Kidney (tissue), 14 donors: ENCODE data around the gene HIVEP3. TPM values are rescaled to one million over a fixed set of nuclear protein-coding genes. Genes with fewer than 3 reads are reported as not detected.

Source experiments
- DNase-seq, 5 donors: peaks; one replicate each; pipeline ENCODE4 v3.0.0-alpha.2; 2013 to 2020
- FAIRE-seq: peaks from 2 replicates; lab custom pipeline; 2012; peaks lifted over from hg19 to GRCh38; lab: Jason Lieb, UNC
- H3K27ac ChIP-seq, 2 donors: one replicate each; pipeline ENCODE4 v1.7.0; 2013; ENCODE audit warnings: low read depth in 2 of 2, low read length in 2 of 2, inconsistent platforms in 1 of 2
- H3K27me3 ChIP-seq: one replicate; pipeline ENCODE4 v1.7.1; 2013; ENCODE audit warnings: low read length, inconsistent platforms; ENCODE audit not compliant: control insufficient read depth, insufficient read depth
- H3K36me3 ChIP-seq, 3 donors: one replicate each; pipeline versions ENCODE4 v1.7.0 to v1.7.1; 2013; ENCODE audit warnings: low read length in 3 of 3, control low read depth in 1 of 3, inconsistent platforms in 1 of 3; ENCODE audit not compliant: insufficient read depth in 3 of 3, control insufficient read depth in 2 of 3
- H3K4me1 ChIP-seq, 3 donors: one replicate each; pipeline versions ENCODE4 v1.7.0 to v1.7.1; 2013; ENCODE audit warnings: low read length in 3 of 3, inconsistent platforms in 1 of 3, low read depth in 1 of 3; ENCODE audit not compliant: control insufficient read depth in 2 of 3, insufficient read depth in 2 of 3
- H3K4me3 ChIP-seq, 3 donors: one replicate each; pipeline versions ENCODE4 v1.7.0 to v1.8.1; 2013; ENCODE audit warnings: low read length in 3 of 3, control low read depth in 1 of 3, inconsistent platforms in 1 of 3
- H3K9ac ChIP-seq, 3 donors: one replicate each; pipeline versions ENCODE4 v1.7.0 to v1.7.1; 2013; ENCODE audit warnings: low read length in 3 of 3, control low read depth in 1 of 3, inconsistent platforms in 1 of 3
- H3K9me3 ChIP-seq, 3 donors: one replicate each; pipeline versions ENCODE4 v1.7.0 to v1.7.1; 2013; ENCODE audit warnings: low read length in 3 of 3, control low read depth in 1 of 3, inconsistent platforms in 1 of 3; ENCODE audit not compliant: control insufficient read depth in 2 of 3, insufficient read depth in 1 of 3
- CTCF ChIP-seq: IDR thresholded peaks from 3 replicates; pipeline ENCODE4 v1.5.1; 2012; ENCODE audit warnings: mild to moderate bottlenecking, moderate library complexity, borderline replicate concordance; ENCODE audit not compliant: insufficient read depth; ENCODE audit errors: extremely low read depth
- intact Hi-C: fragments of 100-400 bp; cut with DNase I; formaldehyde crosslinking; loops from one replicate; pipeline ENCODE4 v1.11.1; 2022
- polyA plus RNA-seq: library from polyadenylated mRNA; stranded (reverse); fragments of 350-450 nt; fragmentation: Illumina TruSeq; extraction: RNeasy Lipid Tissue Mini Kit (QIAGEN cat#74804); gene quantifications from one replicate; pipeline ENCODE4 v1.2.3, GENCODE V29; 2014; ENCODE audit warnings: low read depth, low replicate concordance; ENCODE audit not compliant: insufficient read depth
- total RNA-seq: library from RNA; stranded (reverse); fragmentation: NEBNext Ultra II Directional; extraction: Animal tissue kit (Norgen Biotek cat#: 25700); gene quantifications from one replicate; pipeline ENCODE4 v1.2.1, GENCODE V29; 2021
- donor health status: control.
- donor health status: control.
- donor health status: control.
- donor health status: control.
- donor health status: control.
- donor health status: DM: yes; HTN: yes; CAD: no.
- donor health status: Normal renal cell carcinoma (clear cell type).

The HIVEP3 gene
- total and polyA plus RNA-seq, 2 donors from 2014 or later, result 3.5 to 11.0 TPM

GRCh38 chr1:41640756-41641474, 277.8 kb downstream of the HIVEP3 start:
- Histone ChIP-seq H3K9me3 (no peaks in the 10 kb centered on the region), H3K36me3 (no peaks in the 10 kb centered on the region), H3K4me1 (no peaks in the 10 kb centered on the region), H3K27me3 (no peaks in the 10 kb centered on the region), H3K4me3 (no peak overlapping the region), H3K27ac (no peak overlapping the region), H3K9ac (no peak overlapping the region)
- TF ChIP-seq CTCF, result no peak
- DNase-seq, result no peak
- FAIRE-seq, result no peak
- intact Hi-C loops, result no loop called here

GRCh38 chr1:41640141-41640751, 278.5 kb downstream of the HIVEP3 start:
- Histone ChIP-seq H3K9ac (no peak overlapping the region), H3K9me3 (no peaks in the 10 kb centered on the region), H3K27me3 (no peaks in the 10 kb centered on the region), H3K27ac (no peak overlapping the region), H3K4me1 (no peaks in the 10 kb centered on the region), H3K4me3 (no peak overlapping the region), H3K36me3 (no peaks in the 10 kb centered on the region)
- no peak for TF ChIP-seq CTCF
- no peak for DNase-seq
- intact Hi-C loops, result no loop called here
- no peak for FAIRE-seq

GRCh38 chr1:41639332-41639936, 279.3 kb downstream of the HIVEP3 start:
- no peak for TF ChIP-seq CTCF
- FAIRE-seq (no peak), DNase-seq (no peak)
- H3K9me3 ChIP-seq, result no peaks in the 10 kb centered on the region
- no peaks in the 10 kb centered on the region for H3K27me3 ChIP-seq
- no peak overlapping the region for H3K27ac ChIP-seq
- H3K36me3 ChIP-seq, result no peaks in the 10 kb centered on the region
- no peak overlapping the region for H3K4me3 ChIP-seq
- H3K4me1 ChIP-seq, result no peaks in the 10 kb centered on the region
- H3K9ac ChIP-seq, result no peak overlapping the region
- intact Hi-C loops, result no loop called here
